Smooth muscle cell of the brain vasculature (primary cell): Measurements from ENCODE around the gene TCF4.

Experiments used
- DNase-seq: peaks from one replicate; pipeline ENCODE4 v3.0.0-alpha.2; 2012; ENCODE audit warnings: low read depth, low spot score

Gene TCF4

DNA sequence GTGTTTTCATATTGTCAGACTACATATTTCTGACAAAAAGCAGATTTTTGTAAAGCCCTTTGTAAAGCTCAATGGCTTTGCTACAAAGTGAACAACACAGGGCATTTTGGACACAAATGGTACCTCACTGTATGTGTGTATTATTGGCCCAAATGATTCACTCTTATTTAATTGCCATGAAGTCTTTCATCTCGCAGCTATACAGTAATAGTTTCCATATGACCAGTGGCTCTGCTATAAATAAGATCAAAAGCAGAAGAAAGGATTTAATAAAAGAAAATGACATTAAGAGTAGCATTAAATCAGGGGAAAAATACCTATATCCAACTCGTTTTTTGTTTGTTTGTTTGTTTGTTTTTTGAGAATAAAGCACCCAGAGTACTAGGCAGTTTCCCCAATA, 344.7 kb downstream of the TCF4 start:
- DNase-seq = no peak

DNA sequence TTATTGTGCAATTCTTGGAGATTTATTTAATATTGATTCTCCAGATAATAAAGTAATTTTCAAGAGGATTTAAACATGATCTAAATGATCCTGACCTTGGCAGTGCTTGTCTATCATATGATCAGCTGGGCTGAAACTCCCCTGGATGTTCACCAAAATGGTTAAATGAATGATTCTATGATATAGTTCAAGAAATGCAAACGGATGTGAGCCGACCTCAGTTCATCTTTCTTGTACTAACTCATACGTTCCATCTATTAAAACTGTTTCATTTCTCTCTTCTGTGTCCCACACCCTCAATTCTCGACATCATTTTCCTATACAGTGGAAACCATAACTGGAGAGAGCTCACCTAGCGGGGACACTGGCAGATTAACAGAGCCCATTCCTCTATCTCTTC, 347.0 kb downstream of the TCF4 start:
- DNase-seq = no peak

DNA sequence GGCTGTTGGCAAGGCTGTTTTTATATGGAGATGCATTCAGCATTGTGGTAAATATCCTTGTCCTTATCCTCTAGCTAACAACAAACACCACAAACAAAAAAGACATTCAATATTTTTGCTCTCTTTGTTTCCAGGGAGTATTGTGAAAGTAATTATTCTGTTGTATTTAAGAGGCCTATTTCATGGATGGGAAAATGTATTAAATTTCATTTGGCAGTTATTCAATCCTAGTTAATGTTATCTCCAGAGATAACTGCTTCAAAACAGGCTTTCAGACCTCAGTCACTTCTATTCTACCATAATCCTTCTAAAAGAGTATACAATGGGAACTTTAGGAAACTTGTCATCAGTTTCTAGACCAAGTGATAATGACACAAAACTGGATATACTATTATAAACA, 348.3 kb downstream of the TCF4 start:
- no peak for DNase-seq

DNA sequence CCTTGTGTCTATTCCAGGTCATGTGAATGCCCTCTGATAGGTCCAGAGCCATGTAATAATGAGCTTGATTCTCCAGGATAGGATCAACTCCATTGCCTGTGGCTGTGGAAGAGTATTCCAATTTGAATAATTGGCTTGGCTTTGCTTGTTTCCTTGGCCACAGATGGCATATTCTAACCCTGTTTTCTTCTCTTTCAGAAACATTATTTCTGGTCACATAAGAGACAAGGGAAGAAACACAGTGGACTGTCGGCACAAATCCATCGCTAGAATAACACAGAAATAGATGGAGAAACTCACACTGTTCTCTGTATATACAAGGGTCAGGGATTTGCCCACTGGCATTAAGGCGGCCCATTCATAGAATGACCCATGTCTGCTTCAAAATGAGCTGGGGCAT, 350.3 kb downstream of the TCF4 start:
- no peak for DNase-seq

DNA sequence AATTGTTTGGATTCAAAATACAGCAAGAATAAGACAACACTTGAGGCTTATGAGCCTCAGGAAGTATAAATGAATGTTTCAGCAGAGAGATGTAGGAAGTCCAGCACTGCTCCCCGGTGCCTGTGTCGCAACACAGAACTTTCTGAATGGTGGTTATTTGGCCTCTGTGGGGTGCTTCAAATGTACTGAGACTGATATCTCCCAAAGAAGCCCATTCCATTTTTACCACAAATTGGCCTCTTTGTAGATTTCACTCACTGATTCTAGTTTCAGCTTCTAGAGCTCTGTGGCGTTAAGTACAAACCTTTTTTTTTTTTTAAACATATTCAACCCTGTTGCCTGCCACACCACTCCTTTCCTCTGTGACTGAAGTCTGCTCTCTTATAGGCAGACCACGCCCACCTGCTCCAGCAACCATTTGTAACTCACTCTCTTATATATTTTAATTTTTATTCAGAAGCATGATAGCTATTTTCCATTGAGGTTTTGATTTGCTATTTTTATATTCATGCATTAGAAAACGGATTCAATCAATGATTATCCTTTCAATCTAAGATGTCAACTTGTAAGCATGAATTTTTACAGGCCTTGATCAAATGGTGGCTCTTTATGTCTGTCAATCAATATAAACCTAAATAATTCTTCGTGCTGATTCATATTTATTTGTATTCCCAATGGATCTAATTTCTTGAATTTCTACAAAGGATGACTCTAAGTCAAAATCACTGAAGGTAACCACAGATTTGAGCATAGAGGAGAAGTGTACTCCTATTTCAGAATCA, 351.7 kb downstream of the TCF4 start:
- peak; percentile 21 for DNase-seq

DNA sequence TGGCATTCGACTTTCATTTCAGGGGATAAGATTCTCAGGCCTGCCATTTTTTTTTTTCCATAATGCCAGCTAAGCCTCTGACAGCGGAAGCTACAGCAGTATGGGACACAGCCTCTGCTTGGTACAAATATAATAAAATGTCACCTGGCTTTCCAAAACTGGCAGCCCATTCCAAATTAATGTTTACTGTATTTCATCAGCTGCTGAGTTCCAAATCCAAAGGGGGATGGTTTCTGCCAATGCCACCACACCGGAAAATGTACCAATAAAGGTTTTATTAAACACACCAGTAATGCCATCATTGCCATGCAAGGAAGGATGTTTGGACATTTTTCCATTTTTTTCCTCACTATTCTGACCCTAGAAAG, 352.9 kb downstream of the TCF4 start:
- no peak for DNase-seq

DNA sequence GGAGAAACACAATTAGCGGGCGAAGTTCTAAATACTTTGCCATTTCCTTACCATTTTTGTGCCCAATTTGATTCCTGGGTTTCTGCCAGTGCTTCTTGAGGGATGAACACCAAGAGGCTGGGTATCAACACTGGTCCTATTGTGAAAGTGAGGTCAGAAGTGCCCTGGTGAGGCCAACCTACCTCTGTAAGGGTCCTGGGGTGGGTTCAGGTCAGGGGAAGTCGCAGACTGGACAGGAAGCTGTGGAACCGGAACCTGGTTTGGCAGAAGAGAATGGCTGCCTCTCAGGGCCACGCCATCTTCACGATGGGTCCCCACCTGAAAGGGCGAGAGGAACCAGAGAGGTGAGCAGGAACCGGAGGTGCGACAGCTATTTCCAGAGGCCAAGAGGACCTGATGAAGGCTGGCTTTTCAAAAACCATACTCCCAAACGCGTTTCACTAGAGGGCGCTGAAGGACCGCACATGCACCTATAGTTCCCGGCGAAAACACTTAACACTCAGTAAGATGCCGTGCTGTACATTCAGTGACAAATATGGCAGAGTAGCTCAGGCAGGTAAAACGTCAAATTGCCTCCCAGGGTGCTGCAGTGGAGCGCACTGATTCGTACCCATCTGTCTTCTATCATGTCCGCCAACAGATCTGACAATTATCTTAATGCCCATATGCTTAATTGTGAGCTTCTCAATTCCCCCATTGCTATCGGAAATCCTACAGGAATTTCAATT, 353.5 kb downstream of the TCF4 start:
- DNase-seq = peak; percentile 76

DNA sequence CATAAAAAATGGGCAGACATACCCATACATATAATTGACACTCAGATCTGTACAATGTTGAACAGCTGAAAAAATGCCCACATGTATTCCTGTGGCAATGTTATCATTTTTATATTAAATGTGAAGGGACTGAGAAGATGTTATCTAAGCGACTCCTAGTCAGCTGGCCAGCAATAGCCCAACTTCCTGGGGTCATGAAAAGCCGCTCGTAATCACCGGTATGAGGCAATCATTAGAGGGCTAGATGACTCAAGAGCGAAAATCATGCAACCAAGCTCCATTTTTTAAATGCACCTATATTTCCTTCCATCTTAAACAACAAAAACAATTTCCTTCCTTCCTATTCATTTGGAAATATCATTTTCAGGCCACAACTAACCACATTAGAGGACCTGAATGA, 354.1 kb downstream of the TCF4 start:
- DNase-seq = no peak

DNA sequence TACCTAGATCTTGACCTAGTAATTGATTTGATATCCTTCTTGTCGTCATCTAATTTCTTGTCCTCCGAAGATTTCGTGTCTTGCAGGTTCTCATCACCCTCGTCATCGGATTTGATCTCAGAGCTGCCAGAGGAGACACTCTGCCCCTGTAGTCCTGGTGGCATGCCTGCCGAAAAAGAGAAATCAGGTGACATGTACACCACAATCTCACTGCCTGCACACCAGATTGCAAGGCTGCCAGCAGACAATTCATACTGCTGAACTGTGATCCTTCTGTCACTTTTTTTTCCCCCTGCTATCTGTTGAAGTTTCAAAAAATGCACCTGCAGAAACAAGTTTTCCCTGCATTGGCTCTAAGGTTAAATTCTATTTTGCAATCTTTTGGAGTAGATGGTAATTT, 355.5 kb downstream of the TCF4 start:
- DNase-seq = no peak

DNA sequence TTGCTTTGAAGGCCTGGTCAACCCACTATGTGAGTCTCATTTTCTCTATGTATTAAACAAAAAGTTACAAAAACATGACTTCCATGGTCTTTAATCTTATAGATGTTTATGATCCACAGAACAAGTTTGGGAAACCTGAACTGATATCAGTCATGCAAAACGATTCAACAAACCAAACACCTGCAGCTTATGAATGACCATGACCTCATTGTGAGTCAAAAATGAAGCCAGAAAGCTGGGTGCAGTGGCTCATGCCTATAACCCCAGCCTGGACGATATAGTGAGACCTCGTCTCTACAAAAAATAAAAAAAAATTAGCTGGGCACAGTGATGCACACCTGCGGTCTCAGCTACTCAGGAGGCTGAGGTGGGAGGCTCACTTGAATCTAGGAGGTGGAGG, 358.3 kb downstream of the TCF4 start:
- no peak for DNase-seq

DNA sequence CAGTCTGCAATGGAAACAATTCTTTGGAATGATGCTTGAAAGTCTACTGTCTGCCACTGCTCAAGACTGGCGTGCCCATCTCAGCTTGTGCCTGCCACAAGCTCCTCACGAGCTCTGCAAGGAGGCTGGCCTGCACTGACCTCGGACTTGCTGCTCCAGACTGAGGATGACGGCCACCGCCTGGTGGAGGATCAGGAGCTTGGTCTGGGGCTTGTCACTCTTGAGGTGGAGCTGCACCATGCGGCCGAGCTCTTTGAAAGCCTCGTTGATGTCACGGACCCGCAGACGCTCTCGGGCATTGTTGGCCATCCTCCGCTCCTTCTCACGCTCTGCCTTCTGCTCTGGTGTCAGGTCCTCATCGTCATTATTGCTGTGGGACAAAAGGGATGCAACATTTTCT, 359.3 kb downstream of the TCF4 start:
- DNase-seq = no peak

DNA sequence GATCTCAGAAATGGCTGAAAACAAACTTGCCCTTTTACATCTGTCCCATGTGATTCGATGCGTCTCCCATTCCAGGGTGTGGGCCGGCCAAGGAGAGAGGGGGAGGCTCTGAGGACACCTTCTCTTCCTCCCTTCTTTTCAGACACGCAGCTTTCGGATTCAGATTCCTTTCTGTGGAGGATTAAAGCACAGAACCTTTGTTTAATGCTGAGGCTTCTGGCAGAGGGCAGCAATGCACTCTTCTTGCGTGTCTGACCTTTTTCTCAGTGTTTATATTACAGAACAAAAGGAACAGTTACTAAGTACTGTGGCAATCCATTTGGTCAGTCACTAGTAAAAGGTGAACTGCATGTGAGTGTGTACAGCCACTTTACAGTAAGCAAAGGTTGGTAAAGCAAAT, 359.8 kb downstream of the TCF4 start:
- no peak for DNase-seq

DNA sequence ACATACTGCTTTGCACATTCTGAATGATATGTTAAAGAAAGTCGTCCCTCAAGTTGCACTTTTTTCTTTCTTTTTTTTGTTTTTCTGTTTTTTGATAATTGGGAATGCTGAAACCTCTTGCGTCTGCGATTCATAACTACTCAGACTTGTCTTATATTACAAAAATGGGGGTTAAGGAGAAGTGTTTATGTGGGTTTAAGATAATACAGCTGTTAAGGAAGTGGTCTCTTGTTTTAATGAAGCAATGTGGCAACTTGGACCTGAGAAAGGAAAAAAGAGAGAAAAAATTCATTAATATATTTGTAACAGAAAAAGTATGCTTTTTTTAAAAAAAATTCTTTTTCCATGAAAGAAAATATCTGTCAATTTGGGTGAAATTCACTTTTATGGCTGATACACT, 360.2 kb downstream of the TCF4 start:
- DNase-seq = no peak

DNA sequence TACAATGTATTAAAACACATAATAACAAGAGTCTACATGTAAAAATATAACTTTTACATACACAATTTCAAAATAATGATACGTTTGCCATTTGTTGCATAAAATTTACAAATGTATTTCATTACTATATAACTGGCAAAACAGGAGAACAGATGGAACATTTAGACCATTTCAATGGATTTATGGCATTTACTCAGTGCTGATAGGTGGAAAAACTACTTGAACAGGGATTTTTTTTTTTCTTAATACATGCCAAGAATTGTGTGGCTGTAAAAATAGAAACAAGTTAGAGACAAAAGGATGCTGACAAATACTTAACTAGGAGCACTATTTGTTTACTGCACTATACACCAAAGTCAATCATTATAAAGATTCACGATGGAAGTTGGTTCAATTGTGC, 361.9 kb downstream of the TCF4 start:
- DNase-seq = no peak

DNA sequence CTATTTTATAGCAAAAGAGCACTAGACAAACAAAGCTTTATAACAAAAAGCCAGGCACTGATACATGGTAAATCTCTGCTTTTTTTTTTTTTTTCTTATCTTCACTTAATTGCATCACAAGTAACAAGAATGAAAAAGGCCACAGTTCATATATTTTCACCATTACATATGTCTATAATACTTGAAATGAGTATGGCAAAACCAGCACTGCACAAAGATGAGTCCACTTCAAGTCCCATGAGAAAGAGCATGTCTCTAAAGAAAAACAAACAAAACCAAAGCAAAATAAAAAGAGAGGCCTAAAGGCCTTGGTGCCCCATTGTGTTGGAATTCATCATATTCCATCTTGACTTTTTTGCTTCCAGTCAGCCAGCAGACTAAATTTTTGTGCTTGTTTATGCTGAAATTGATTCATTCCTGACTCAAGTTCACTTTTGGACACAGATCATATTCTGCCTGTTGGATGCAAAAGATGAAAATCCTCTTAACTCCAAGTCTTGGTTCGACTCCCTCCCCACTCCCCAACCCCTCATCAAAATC, 363.8 kb downstream of the TCF4 start:
- peak; percentile 77 for DNase-seq

DNA sequence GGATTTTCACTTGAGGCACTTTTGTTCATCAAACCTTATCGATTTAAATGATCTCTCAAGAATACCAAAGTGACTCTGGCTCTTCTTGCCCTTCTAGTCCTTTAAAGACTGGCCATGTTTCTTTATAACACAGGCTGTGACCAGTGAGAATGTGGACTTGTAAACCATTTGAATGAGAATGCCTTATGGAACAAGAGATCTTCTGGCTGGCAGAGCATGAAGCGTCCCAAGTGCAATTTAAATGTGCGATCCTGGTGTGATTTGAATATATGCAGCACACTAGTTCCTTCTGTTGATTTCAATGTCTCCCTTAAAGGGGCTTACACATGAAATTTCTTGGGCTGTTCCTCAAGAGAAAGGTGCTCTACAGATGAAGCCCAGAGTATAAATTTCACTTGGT, 366.4 kb downstream of the TCF4 start:
- DNase-seq = no peak

DNA sequence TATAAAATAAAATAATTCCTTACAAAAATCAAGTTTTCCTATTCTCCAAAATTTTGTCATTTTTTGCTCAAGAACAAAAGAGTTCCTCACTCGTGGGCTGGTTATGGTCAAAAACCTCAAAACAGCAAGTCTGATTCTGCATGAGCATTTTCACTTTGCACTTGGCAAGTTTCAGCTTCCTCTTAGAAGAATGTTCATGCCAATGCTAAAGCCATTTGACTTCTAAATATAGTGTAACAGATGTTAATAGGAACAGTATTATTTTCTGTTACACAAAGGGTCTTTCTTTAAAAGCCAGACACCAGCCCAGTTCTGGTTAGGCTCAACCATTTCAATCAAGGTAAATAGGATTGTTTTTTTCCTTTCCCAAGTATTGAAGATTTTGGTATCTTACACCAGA, 367.5 kb downstream of the TCF4 start:
- DNase-seq = no peak

DNA sequence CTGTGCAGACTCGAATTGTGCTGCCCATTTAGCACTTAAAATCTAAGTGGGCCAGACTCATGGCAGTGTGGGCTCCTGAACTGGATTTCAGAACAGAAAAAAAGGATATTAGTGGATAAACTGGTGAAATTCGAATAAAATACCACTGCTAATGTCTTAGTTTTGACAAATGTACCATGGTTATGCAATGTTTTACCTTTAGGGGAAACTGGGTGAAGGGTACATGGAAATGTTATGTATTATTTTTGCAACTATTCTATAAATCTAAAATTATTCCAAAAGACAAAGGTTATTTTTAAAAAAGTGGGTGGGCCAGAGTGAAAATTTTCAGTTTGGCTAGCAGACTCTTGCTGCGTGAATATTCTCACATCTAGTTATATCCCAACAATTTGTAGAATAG, 368.2 kb downstream of the TCF4 start:
- DNase-seq = no peak

DNA sequence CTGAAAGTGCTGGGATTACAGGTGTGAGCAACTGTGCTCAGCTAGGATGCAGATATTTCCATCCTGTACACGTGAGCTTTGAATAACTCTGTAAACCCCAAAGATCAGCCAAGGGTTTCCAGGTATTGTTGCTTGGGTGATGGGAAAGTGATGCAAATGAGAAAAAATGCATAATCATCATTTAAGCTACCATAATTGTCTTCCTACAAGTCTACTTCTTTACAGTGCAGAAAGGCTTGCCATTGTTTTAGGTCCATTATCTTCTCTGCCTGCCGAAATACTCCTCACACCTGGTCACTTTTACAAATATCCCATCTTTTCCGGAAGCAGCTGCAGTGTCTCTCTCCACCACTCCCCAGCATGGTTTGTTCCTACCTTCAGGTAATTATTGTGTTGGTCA, 368.9 kb downstream of the TCF4 start:
- DNase-seq = no peak

DNA sequence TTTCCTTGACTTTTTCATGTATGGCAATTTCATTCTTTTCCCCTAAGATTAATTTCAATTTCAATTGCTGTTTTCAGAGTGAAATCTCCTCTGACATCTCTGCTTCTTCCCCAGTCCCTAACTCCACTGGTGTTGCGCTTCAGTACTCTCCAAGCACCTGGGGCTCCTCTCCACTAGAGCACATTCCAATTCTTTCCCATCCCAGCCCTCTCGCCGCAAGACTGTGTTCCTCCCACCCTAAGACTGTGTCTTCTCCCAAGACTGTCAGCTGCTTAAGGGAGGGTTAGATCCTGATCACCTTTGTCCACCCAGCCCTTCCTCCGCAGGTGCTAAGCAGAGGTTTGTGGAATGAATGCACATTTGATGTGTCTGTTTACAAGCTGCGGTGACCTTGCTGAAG, 373.0 kb downstream of the TCF4 start:
- no peak for DNase-seq

DNA sequence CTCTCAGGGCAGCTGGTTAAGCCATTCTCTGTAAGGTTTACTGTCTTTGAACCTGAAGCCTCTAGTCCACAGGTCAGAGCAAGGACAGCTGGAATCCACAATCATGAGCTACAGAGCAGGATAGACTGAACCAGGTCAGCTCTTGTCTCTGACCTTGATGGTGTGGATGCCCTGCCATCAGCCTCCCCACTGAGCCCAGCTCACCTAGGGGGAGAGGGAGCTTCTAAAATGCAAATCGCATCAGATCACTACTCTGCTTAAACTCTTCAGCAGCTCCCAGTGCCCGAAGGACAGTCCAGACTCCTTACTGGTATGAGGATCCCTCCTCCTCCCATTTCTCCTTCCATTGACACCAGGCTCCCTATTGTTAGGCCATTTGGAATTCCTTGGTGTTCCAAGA, 373.5 kb downstream of the TCF4 start:
- DNase-seq = no peak

DNA sequence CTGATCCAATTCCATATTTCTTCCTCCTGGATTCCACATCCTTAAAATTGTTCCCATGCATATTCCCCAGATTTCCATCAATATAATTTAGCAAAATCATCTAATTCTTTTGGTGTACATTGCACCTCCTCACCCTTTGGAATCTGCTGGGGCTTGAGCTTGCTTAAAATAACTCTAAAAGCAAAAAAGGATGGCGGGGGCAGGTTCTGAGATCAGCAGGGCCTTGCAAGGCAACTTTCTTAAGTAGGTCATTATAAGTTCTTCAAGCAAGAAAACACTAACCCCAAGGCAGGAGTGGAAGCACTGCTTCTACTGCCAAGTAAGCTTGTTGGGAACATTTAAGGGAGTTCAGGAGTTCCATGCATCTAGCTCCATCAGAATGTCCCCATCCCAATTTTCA, 374.4 kb downstream of the TCF4 start:
- DNase-seq = no peak

DNA sequence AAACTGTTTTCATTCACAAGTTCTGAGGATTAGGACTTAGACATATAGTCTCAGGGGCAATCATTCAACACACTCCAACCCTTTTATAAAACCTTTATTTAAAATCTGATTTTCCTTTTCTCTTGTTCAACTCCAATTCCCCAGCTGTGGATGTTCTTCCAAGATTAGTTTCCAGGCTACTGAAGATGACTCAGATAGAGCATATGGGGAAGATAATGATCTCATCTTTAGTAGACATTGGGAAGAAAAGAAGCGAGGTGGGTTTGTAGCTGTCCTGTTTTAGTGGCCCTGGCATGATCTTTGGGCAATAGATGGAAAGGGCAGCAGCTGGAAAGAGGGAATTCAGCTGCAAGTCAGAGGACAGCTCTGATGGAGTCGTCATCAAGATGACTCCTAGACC, 381.1 kb downstream of the TCF4 start:
- DNase-seq = no peak
